NT2/D1 (cell line): ENCODE measurements around the gene DOCK2.

Experiments
- DNase-seq: peaks from one replicate; pipeline ENCODE4 v3.0.0-alpha.2; 2011; ENCODE audit warnings: low read depth, low spot score
- H3K27me3 ChIP-seq: 2 replicates; pipeline ENCODE4 v1.6.0; 2011; ENCODE audit warnings: mild to moderate bottlenecking; ENCODE audit not compliant: insufficient read length, insufficient read depth
- H3K36me3 ChIP-seq: 2 replicates; pipeline ENCODE4 v1.6.1; 2011; ENCODE audit warnings: mild to moderate bottlenecking, low read length, mixed read lengths; ENCODE audit not compliant: insufficient read depth, insufficient read length
- H3K4me1 ChIP-seq: 2 replicates; pipeline ENCODE4 v1.5.1; 2011; ENCODE audit not compliant: insufficient read depth, insufficient read length
- H3K4me3 ChIP-seq: 2 replicates; pipeline ENCODE4 v1.5.1; 2011; ENCODE audit warnings: low read depth; ENCODE audit not compliant: insufficient read length
- H3K9ac ChIP-seq: 2 replicates; pipeline ENCODE4 v1.6.0; 2011; ENCODE audit warnings: low read depth; ENCODE audit not compliant: insufficient read length
- H3K9me3 ChIP-seq: 2 replicates; pipeline ENCODE4 v1.5.1; 2011; ENCODE audit warnings: mild to moderate bottlenecking, low read length; ENCODE audit not compliant: insufficient read depth
- SUZ12 ChIP-seq: IDR thresholded peaks from 2 replicates; pipeline ENCODE4 v1.6.1; 2011; ENCODE audit not compliant: insufficient read length, insufficient read depth; ENCODE audit errors: extremely low read depth
- YY1 ChIP-seq: IDR thresholded peaks from 2 replicates; pipeline ENCODE4 v1.6.1; 2011; ENCODE audit not compliant: insufficient read length, insufficient read depth
- ZNF274 ChIP-seq: IDR thresholded peaks from 2 replicates; pipeline ENCODE4 v1.6.1; 2011; ENCODE audit warnings: mild to moderate bottlenecking, low read depth, low read length

Gene DOCK2

GRCh38 chr5:169886677-169887076, 249.6 kb downstream of the DOCK2 start:
- Histone ChIP-seq H3K9me3 (no peaks in the 10 kb centered on the region), H3K36me3 (no peaks in the 10 kb centered on the region), H3K27me3 (no peaks in the 10 kb centered on the region), H3K9ac (no peak overlapping the region), H3K4me3 (no peak overlapping the region), H3K4me1 (no peaks in the 10 kb centered on the region)
- no peak for DNase-seq
- TF ChIP-seq SUZ12 (no peak), ZNF274 (no peak)

GRCh38 chr5:169889572-169889971, 252.5 kb downstream of the DOCK2 start:
- TF ChIP-seq SUZ12 = no peak
- no peak for TF ChIP-seq ZNF274
- TF ChIP-seq YY1 = no peak
- Histone ChIP-seq H3K36me3 (no peaks in the 10 kb centered on the region), H3K4me1 (no peaks in the 10 kb centered on the region)

GRCh38 chr5:169893010-169893409, 255.9 kb downstream of the DOCK2 start:
- H3K36me3 ChIP-seq = no peaks in the 10 kb centered on the region
- DNase-seq = no peak
- H3K4me1 ChIP-seq = no peaks in the 10 kb centered on the region
- no peaks in the 10 kb centered on the region for H3K27me3 ChIP-seq
- no peak overlapping the region for H3K4me3 ChIP-seq
- no peaks in the 10 kb centered on the region for H3K9me3 ChIP-seq
- no peak for TF ChIP-seq SUZ12
- TF ChIP-seq YY1 = no peak
- no peak for TF ChIP-seq ZNF274
- H3K9ac ChIP-seq = no peak overlapping the region

More at GRCh38 chr5:169889572-169889971, 252.5 kb downstream of the DOCK2 start:
- no peak for DNase-seq
- H3K9me3 ChIP-seq = no peaks in the 10 kb centered on the region
- H3K27me3 ChIP-seq = no peaks in the 10 kb centered on the region
- no peak overlapping the region for H3K9ac ChIP-seq
- no peak overlapping the region for H3K4me3 ChIP-seq

- H3K4me1 ChIP-seq = no peaks in the 10 kb centered on the region
- H3K36me3 ChIP-seq = no peaks in the 10 kb centered on the region
- no peak for TF ChIP-seq ZNF274
- no peak for TF ChIP-seq SUZ12
- TF ChIP-seq YY1 = no peak
- no peak for DNase-seq
- no peaks in the 10 kb centered on the region for H3K27me3 ChIP-seq
- no peak overlapping the region for H3K4me3 ChIP-seq
- H3K9ac ChIP-seq = no peak overlapping the region
- no peaks in the 10 kb centered on the region for H3K9me3 ChIP-seq
These were observed 256.5 kb downstream of the DOCK2 start for GRCh38 chr5:169893571-169893970.

GRCh38 chr5:169895926-169896325, 258.9 kb downstream of the DOCK2 start:
- H3K27me3 ChIP-seq = peaks cover 17% of the 10 kb centered on the region
- DNase-seq = no peak
- TF ChIP-seq ZNF274 = no peak
- TF ChIP-seq SUZ12 = no peak
- no peak for TF ChIP-seq YY1
- H3K4me1 ChIP-seq = no peaks in the 10 kb centered on the region
- H3K9me3 ChIP-seq = no peaks in the 10 kb centered on the region
- no peak overlapping the region for H3K9ac ChIP-seq
- H3K36me3 ChIP-seq = no peaks in the 10 kb centered on the region
- no peak overlapping the region for H3K4me3 ChIP-seq

GRCh38 chr5:169897481-169897880, 260.4 kb downstream of the DOCK2 start:
- H3K9me3 ChIP-seq = no peaks in the 10 kb centered on the region
- no peak overlapping the region for H3K4me3 ChIP-seq
- peaks cover 32% of the 10 kb centered on the region for H3K27me3 ChIP-seq
- no peak for DNase-seq
- no peak for TF ChIP-seq SUZ12
- TF ChIP-seq ZNF274 = no peak
- no peak for TF ChIP-seq YY1
- no peaks in the 10 kb centered on the region for H3K36me3 ChIP-seq
- H3K4me1 ChIP-seq = no peaks in the 10 kb centered on the region
- no peak overlapping the region for H3K9ac ChIP-seq

GRCh38 chr5:169901896-169902295, 264.8 kb downstream of the DOCK2 start:
- H3K4me1 ChIP-seq = no peaks in the 10 kb centered on the region
- no peak for DNase-seq
- H3K9ac ChIP-seq = no peak overlapping the region
- peaks cover 68% of the 10 kb centered on the region for H3K27me3 ChIP-seq
- H3K9me3 ChIP-seq = no peaks in the 10 kb centered on the region
- no peak overlapping the region for H3K4me3 ChIP-seq
- H3K36me3 ChIP-seq = no peaks in the 10 kb centered on the region
- TF ChIP-seq YY1 = no peak
- TF ChIP-seq ZNF274 = no peak
- no peak for TF ChIP-seq SUZ12

GRCh38 chr5:169904059-169904458, 267.0 kb downstream of the DOCK2 start:
- peaks cover 86% of the 10 kb centered on the region for H3K27me3 ChIP-seq
- no peak overlapping the region for H3K4me3 ChIP-seq
- no peaks in the 10 kb centered on the region for H3K4me1 ChIP-seq
- H3K9ac ChIP-seq = no peak overlapping the region
- no peak for TF ChIP-seq ZNF274
- TF ChIP-seq SUZ12 = no peak
- no peak for TF ChIP-seq YY1
- H3K9me3 ChIP-seq = no peaks in the 10 kb centered on the region
- no peak for DNase-seq
- H3K36me3 ChIP-seq = no peaks in the 10 kb centered on the region
